ENCODE data around the gene APOOL.
"Not testable (repeated sequence)": the region's sequence is repeated elsewhere in the genome, so short reads cannot be mapped to it uniquely, and the experiment has no call there.

APOOL gene

DNA sequence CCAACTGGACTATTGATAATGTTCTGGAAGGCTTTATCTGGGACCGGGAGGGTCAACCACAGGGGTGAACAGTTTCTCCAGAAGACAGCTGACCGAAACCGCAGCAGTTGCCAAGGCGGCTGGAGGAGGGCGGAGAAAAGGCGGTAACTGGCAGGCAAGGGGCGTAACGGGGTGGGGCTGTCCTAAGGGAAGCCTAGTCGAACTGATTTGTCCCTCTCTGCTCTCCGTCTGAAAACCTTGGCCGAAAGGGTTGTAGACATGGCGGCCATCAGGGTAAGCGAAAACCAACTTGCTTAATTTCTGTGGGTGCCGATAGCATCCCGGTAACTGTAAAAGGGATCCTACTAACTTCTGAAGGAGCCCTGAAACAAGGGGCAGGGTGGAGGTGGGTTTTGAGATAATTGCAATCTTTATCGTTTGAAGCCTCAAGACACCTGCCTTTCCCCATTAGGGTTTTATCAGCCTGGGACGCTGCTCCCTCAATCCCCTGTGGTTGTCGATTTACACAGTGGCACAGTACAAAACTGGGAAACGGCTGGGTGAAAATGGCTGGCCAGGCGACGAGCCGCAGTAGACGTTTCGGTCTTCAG lies at the start of gene APOOL:
Gene APOOL, plus strand, starts transcription at position 223 of the 590 bp plus-strand sequence. Its CDS starts 36 bp downstream, at position 259.
- peak; percentile 94 for DNase-seq

- peak; percentile 6 for DNase-seq
These were observed 47.4 kb upstream of the APOOL start for GRCh38 chrX:84956304-84956703.

GRCh38 chrX:84974803-84975202 lies 28.9 kb upstream of the APOOL start:
- no peak for DNase-seq

GRCh38 chrX:84991739-84992138 lies 11.9 kb upstream of the APOOL start:
- not testable (repeated sequence) for DNase-seq

DNA sequence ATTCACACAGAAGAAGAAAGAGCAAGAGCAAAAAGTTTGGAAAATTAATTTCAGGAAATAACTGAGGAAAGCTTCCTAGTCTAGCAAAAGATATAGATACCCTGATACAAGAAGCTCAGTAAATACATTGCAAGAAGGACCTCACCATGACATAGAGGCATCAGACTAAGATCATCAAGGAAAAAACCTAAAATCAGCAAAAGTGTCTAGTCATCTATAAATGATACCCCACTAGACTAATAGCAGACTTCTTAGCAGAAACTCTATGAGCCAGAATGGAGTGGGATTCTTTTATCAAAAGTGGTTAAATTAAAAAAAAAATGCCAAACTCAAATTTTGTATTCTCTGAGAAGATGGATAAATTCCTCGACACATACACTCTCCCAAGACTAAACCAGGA lies 10.5 kb upstream of the APOOL start:
- DNase-seq = no peak

DNA sequence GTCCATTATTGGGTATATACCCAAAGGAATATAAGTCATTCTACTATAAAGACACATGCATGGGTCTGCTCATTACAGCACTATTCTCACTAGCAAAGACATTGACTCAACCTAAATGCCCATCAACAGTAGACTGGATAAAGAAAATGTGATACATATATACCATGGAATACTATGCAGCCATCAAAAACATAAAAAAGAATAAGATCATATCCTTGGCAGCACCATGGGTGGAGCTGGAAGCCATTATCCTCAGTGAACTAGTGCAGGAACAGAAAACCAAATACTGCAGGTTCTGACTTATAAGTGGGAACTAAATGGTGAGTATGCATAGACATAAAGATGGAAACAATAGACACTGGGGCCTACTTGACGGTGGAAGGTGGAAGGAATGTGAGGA lies 2.3 kb upstream of the APOOL start:
- DNase-seq = no peak

DNA sequence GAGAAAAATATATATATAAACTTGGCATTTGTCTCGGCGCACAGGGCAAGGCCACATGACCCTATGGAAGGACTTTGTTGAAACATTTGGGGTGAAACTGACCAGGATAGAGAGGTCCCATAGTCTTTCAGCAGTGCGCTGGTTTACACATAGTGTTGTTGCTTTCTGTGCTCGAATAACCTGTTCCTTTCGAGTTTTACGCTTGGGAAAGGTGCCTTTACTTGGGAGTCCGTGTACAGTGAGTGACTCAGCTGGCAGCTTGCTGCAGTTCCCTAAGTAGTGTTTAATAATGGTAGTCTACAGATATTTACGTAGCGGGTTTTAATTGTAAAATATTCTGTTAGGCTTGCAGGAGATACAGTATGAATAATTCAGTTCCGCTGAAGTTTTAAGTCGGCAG lies 578 bp downstream of the APOOL start:
- peak; percentile 14 for DNase-seq

DNA sequence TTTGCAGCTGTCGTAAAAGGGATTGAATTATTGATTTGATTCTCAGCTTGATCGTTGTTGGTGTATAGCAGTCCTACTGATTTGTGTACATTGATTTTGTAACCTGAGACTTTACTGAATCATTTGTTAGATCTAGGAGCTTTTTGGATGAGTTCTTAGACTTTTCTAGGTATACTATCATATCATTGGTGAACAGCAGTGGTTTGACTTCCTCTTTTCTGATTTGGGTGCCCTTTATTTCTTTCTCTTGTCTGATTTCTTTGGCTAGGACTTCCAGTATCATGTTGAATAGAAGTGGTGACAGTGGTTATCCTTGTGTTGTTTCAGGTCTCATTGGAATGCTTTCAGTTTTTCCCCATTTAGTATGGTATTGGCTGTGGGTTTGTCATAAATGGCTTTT lies 8.4 kb downstream of the APOOL start:
- no peak for DNase-seq

- DNase-seq = not testable (repeated sequence)
These were observed 11.7 kb downstream of the APOOL start for GRCh38 chrX:85015351-85015750.

- DNase-seq = no peak
These were observed 14.0 kb downstream of the APOOL start for GRCh38 chrX:85017721-85018120.

- DNase-seq = no peak
These were observed 14.8 kb downstream of the APOOL start for GRCh38 chrX:85018471-85018870.

GRCh38 chrX:85020216-85020615 lies 16.5 kb downstream of the APOOL start:
- no peak for DNase-seq

DNA sequence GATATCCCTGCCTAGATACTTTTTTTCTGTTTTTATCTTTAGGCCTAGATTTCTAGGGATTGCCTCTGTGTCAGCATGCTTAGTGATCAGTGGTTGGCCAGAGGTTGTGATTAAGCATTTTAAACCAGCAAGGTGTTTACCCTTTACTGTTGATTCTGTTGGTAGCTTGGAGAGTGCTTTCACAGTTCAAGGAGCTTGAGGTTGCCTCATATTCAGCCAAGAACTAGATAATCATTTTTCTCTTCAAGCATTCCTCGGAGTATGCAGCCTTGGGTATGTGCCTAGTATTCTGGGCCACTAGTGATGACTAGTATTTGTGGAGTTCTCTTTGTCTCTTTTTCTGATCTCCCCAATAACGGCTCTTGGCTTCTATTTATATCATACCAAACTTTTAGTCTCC lies 20.4 kb downstream of the APOOL start:
- DNase-seq = peak; percentile 4

DNA sequence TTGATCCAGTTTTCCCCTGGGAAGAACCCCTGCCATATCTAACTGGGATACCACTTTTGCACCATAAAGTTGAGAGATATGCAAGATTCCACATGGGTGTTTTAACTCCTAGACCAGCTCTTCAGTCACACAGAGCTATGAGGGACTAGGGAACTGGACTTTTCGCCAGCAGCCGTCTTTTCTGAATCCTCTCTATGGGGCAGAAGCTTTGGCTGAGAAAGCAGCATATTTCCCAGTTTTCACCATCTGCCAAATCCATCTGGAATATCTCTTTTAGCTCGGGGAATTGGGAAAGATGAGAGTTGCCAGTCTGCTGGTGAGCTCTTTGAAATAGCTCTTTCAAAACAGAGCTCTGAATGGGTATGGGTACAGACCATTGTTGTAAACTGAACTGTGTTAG lies 20.9 kb downstream of the APOOL start:
- DNase-seq = no peak

GRCh38 chrX:85026170-85026569 lies 22.5 kb downstream of the APOOL start:
- DNase-seq = no peak

- DNase-seq = no peak
These were observed 25.4 kb downstream of the APOOL start for GRCh38 chrX:85029043-85029442.

DNA sequence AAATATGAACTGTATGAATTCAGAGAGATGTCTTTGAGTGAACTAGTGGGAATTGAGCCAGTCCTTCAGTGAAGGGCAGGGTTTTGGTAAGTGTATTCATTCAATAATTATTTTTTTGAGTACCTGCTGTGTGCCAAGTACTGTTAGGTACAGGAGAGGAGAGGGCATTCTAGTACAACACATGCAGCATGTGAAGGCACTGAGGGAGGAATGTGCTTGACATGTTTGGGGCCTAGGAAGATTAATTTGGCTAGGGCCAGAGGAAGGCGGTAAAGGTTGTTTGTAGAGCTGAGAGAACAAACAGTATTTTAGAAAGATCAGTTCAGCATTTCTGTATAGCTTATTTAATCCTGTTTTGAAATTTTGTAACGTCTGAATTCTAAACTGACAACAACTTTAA lies 27.8 kb downstream of the APOOL start:
- DNase-seq = no peak

DNA sequence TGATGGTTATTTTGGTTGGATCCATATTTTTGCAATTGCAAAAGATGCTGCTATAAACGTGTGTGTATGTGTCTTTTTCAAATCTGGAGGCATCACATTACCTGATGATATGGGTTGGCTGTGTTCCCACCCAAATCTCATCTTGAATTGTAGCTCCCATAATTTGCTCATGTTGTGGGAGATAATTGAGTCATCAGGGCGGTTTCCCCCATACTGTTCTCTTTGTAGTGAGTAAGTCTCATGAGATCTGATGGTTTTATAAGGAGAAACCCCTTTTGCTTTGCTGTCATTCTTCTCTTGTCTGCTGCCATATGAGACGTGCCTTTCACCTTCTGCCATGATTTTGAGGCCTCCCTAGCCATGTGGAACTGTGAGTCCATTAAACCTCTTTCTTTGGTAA lies 33.4 kb downstream of the APOOL start:
- no peak for DNase-seq

DNA sequence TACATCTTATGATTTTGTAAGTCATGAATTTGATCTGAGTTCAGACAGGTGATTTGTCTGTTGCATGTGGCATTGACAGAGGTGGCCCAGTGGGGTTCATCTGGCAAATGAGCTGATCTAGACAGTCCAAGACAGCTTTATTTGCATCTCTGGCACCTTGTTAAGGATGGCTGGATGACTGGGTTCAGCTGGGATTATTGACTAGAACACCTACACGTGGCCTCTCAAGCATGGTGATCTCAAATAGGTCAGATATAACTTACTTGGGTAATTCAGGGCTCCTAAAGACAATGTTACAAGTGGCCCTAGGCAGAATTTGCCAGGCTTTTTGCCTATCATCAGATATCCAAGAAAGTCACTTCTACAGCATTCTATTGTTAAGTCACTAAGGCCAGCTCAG lies 48.0 kb downstream of the APOOL start:
- DNase-seq = no peak

DNA sequence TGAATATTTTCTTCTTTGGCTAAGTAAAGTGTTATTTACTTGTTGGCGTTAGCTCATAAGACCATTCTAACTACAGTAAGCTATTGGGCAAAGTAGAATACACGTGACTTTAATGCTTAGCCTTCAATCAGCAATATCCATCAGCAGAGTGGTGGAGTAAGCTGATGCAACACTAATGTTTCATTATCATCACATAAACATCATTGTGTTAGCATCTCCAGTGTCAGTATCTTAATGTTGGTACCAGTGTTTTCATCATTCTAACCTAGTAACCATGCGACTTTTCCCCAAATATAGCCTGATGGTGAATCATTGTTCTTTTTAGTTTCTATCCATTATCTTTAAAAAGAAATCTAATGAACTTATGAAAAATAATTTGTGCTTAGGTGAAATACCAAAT lies 48.5 kb downstream of the APOOL start:
- no peak for DNase-seq

GRCh38 chrX:85052636-85053343 lies 49.1 kb downstream of the APOOL start:
- peak; percentile 32 for DNase-seq

DNA sequence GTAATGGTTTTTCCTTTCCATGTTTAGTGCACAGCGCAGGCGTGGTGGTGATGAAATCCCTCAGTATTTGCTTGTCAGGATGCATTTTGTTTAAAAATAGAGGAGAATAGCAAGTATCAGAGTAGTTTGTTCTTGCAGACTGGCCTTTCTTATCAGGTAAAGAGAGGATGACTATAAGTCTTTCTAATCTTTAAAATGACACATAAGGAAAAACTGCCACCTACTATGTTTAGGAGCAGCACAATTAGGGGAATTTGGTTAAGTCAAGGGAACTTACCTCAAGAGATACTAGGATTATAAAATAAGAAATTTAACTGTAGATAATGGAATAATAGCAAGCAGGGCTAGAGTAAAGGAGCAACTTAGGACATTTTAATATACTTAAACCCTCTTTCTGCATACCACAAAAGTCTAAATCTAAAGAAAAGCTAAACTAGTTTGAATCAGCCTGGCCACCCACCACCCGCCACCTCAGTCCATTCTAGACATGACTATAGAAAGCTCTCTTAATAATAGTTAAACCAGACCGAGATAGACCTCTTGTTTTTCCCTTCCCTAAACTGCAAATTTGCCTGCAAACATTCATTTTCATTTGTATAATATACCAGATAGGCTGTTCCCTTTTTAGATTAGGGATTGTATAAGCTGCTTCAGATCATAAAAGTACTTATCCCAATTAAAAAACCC lies 62.0 kb downstream of the APOOL start:
- DNase-seq = no peak

DNA sequence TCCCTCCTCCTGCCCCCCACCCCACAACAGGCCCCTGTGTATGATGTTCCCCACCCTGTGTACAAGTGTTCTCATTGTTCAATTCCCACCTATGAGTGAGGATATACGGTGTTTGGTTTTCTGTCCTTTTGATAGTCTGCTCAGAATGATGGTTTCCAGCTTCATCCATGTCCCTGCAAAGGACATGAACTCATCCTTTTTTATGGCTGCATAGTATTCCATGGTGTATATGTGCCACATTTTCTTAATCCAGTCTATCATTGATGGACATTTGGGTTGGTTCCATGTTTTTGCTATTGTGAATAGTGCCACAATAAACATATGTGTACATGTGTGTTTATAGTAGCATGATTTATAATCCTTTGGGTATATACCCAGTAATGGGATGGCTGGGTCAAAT lies 73.6 kb downstream of the APOOL start:
- DNase-seq = not testable (repeated sequence)

- DNase-seq = peak; percentile 48
These were observed 81.2 kb downstream of the APOOL start for GRCh38 chrX:85084770-85085393.
